ENCODE data around the gene SLC25A1. TPM values are rescaled to one million over a fixed set of nuclear protein-coding genes. Genes with fewer than 3 reads are reported as not detected.

Gene SLC25A1
- total RNA-seq, 1 experiment from 2014 or later = 162 TPM

GRCh38 chr22:19129871-19130270 lies 48.7 kb downstream of the SLC25A1 start:
- no TSS peak for BruUV-seq (replicated peaks)
- CTCF ChIA-PET = no interaction called here
- in situ Hi-C loops (cut with HindIII; ENCODE audit: low pct_unique_long_range_greater_than_20kb, low sequenced_read_pairs) (no loop called here), intact Hi-C loops (cut with micrococcal nuclease; ENCODE audit: unreplicated experiment) (no loop called here)
- Histone ChIP-seq H3K9me3 (ENCODE audit: control insufficient read depth, insufficient read depth, low read depth, low read length) (no peaks in the 10 kb centered on the region), H3K36me3 (ENCODE audit: control insufficient read depth, insufficient read depth, low read length) (no peaks in the 10 kb centered on the region), H3K4me3 (ENCODE audit: low read depth in 2 of 2, low read length in 2 of 2) (no peak overlapping the region), H3K4me1 (ENCODE audit: control insufficient read depth, insufficient read depth, low read length) (no peaks in the 10 kb centered on the region), H3K27ac (ENCODE audit: low read length) (no peak overlapping the region), H3K27me3 (ENCODE audit: control insufficient read depth, insufficient read depth, low read length) (no peaks in the 10 kb centered on the region)
- ATAC-seq (no peak), DNase-seq (ENCODE audit: low read depth, low spot score) (no peak)
- TF ChIP-seq REST (IDR thresholded peaks at IDR 0.05; ENCODE audit: insufficient read depth in 1 of 2, low read depth in 2 of 2, low read length in 1 of 2) = no peak
- POLR2A ChIA-PET = no interaction called here

GRCh38 chr22:19128946-19129727 lies 49.4 kb downstream of the SLC25A1 start:
- no peaks in the 10 kb centered on the region for H3K4me1 ChIP-seq (ENCODE audit: control insufficient read depth, insufficient read depth, low read length)
- TF ChIP-seq SIN3A (IDR thresholded peaks at IDR 0.05; ENCODE audit: borderline replicate concordance, insufficient read depth, low read depth, low read length) (no peak), CTCF (IDR thresholded peaks at IDR 0.05) (no peak), TCF7L2 (IDR thresholded peaks at IDR 0.05; ENCODE audit: low read depth, low read length) (no peak)
- no peak overlapping the region for H3K4me3 ChIP-seq (ENCODE audit: low read depth in 2 of 2, low read length in 2 of 2)
- intact Hi-C loops (cut with micrococcal nuclease; ENCODE audit: unreplicated experiment) (no loop called here), in situ Hi-C loops (cut with HindIII; ENCODE audit: low pct_unique_long_range_greater_than_20kb, low sequenced_read_pairs) (no loop called here)
- H3K27me3 ChIP-seq (ENCODE audit: control insufficient read depth, insufficient read depth, low read length) = no peaks in the 10 kb centered on the region
- no peak overlapping the region for H3K27ac ChIP-seq (ENCODE audit: low read length)
- no peaks in the 10 kb centered on the region for H3K36me3 ChIP-seq (ENCODE audit: control insufficient read depth, insufficient read depth, low read length)
- no peak for ATAC-seq
- CTCF ChIA-PET = no interaction called here
- no peak for DNase-seq (ENCODE audit: low read depth, low spot score)
- POLR2A ChIA-PET = no interaction called here
- H3K9me3 ChIP-seq (ENCODE audit: control insufficient read depth, insufficient read depth, low read depth, low read length) = no peaks in the 10 kb centered on the region
- BruUV-seq (replicated peaks) = no TSS peak

- POLR2A ChIA-PET = no interaction called here
- TF ChIP-seq CTCF (IDR thresholded peaks at IDR 0.05) (no peak), REST (IDR thresholded peaks at IDR 0.05; ENCODE audit: insufficient read depth in 1 of 2, low read depth in 2 of 2, low read length in 1 of 2) (no peak), POLR2AphosphoS5 (IDR thresholded peaks at IDR 0.05; ENCODE audit: low read depth, low read length) (no peak), SIN3A (IDR thresholded peaks at IDR 0.05; ENCODE audit: borderline replicate concordance, insufficient read depth, low read depth, low read length) (no peak), TCF7L2 (IDR thresholded peaks at IDR 0.05; ENCODE audit: low read depth, low read length) (no peak)
Observed at GRCh38 chr22:19128009-19128401, 50.5 kb downstream of the SLC25A1 start.

More at GRCh38 chr22:19128009-19128401, 50.5 kb downstream of the SLC25A1 start:
- H3K9me3 ChIP-seq (ENCODE audit: control insufficient read depth, insufficient read depth, low read depth, low read length) = no peaks in the 10 kb centered on the region
- CTCF ChIA-PET = interaction anchor here (0.6 kb wide), 1 partner anchor 88 kb away, joined by 5 read pairs; no protein-coding TSS in a partner anchor
- ATAC-seq = no peak
- H3K27ac ChIP-seq (ENCODE audit: low read length) = no peak overlapping the region
- intact Hi-C loops (cut with micrococcal nuclease; ENCODE audit: unreplicated experiment) = no loop called here
- no peaks in the 10 kb centered on the region for H3K36me3 ChIP-seq (ENCODE audit: control insufficient read depth, insufficient read depth, low read length)
- H3K4me1 ChIP-seq (ENCODE audit: control insufficient read depth, insufficient read depth, low read length) = no peaks in the 10 kb centered on the region
- in situ Hi-C loops (cut with HindIII; ENCODE audit: low pct_unique_long_range_greater_than_20kb, low sequenced_read_pairs) = no loop called here
- H3K4me3 ChIP-seq (ENCODE audit: low read depth in 2 of 2, low read length in 2 of 2) = no peak overlapping the region
- no peak for DNase-seq (ENCODE audit: low read depth, low spot score)
- no TSS peak for BruUV-seq (replicated peaks)
- H3K27me3 ChIP-seq (ENCODE audit: control insufficient read depth, insufficient read depth, low read length) = no peaks in the 10 kb centered on the region

All from Panc1 (cell line).